ENCODE measurements around the gene INSC.

GRCh38 chr11:15206791-15207190, 92.1 kb downstream of the INSC start:
- TF ChIP-seq EZH2 (IDR thresholded peaks at IDR 0.05; ENCODE audit: insufficient read depth, poor library complexity, severe bottlenecking) (no peak), EZH2phosphoT487 (IDR thresholded peaks at IDR 0.05; ENCODE audit: insufficient read depth, low read depth) (no peak)

Measured in GM23248 (cell line).